KMS-11 (cell line): Measurements from ENCODE around the gene SHH.

ENCODE experiments used
- H2AFZ ChIP-seq: fragments of 200-600 bp; sonication (generic); 2 replicates; pipeline ENCODE4 v1.6.1; 2016; ENCODE audit warnings: antibody characterized with exemption, mixed run types, low read depth
- H3K27ac ChIP-seq: fragments of 200-600 bp; sonication (generic); 2 replicates; pipeline ENCODE4 v1.6.1; 2016; ENCODE audit warnings: mild to moderate bottlenecking, mixed run types
- H3K27me3 ChIP-seq: fragments of 200-600 bp; sonication (generic); 2 replicates; pipeline ENCODE4 v1.6.1; 2017; ENCODE audit warnings: mild to moderate bottlenecking, low read depth, mixed run types, moderate library complexity; ENCODE audit not compliant: insufficient read depth
- H3K36me3 ChIP-seq: fragments of 200-600 bp; sonication (generic); 2 replicates; pipeline ENCODE4 v1.6.1; 2017; ENCODE audit warnings: mild to moderate bottlenecking, mixed run types; ENCODE audit not compliant: insufficient read depth
- H3K4me1 ChIP-seq: fragments of 200-600 bp; sonication (generic); 2 replicates; pipeline ENCODE4 v1.6.1; 2016; ENCODE audit warnings: mild to moderate bottlenecking, low read depth, mixed run types; ENCODE audit not compliant: poor library complexity, severe bottlenecking
- H3K4me2 ChIP-seq: fragments of 200-600 bp; sonication (generic); 2 replicates; pipeline ENCODE4 v1.7.0; 2016; ENCODE audit warnings: mild to moderate bottlenecking, mixed run types
- H3K4me3 ChIP-seq: fragments of 200-600 bp; sonication (generic); IDR thresholded peaks from 2 replicates; pipeline ENCODE4 v1.6.1; 2017; ENCODE audit warnings: low read depth, low read length, mixed read lengths; ENCODE audit not compliant: insufficient read depth
- H3K79me2 ChIP-seq: fragments of 200-600 bp; sonication (generic); 2 replicates; pipeline ENCODE4 v1.6.1; 2016; ENCODE audit warnings: low read depth, mixed run types; ENCODE audit not compliant: insufficient read depth
- H3K9ac ChIP-seq: fragments of 200-600 bp; sonication (generic); 2 replicates; pipeline ENCODE4 v1.6.1; 2016; ENCODE audit warnings: mild to moderate bottlenecking, mixed run types
- H4K20me1 ChIP-seq: fragments of 200-600 bp; sonication (generic); 2 replicates; pipeline ENCODE4 v1.6.1; 2016; ENCODE audit warnings: mild to moderate bottlenecking, mixed run types; ENCODE audit not compliant: insufficient read depth
- CTCF ChIP-seq: fragments of 200-600 bp; sonication (generic); conservative IDR thresholded peaks from 2 replicates; pipeline ENCODE4 v1.6.1; 2017; ENCODE audit warnings: low read depth, mild to moderate bottlenecking, antibody characterized with exemption, low read length, moderate library complexity, mixed read lengths

The SHH gene

GRCh38 chr7:155832581-155832981 lies 20.3 kb upstream of the SHH start:
- no peak overlapping the region for H3K4me2 ChIP-seq
- H3K4me3 ChIP-seq, result no peak overlapping the region
- no peaks in the 10 kb centered on the region for H4K20me1 ChIP-seq
- TF ChIP-seq CTCF, result no peak
- no peaks in the 10 kb centered on the region for H3K36me3 ChIP-seq
- no peaks in the 10 kb centered on the region for H3K79me2 ChIP-seq
- no peak overlapping the region for H2AFZ ChIP-seq
- H3K4me1 ChIP-seq, result no peaks in the 10 kb centered on the region
- no peaks in the 10 kb centered on the region; the same call in 1 of the 2 replicates for H3K27me3 ChIP-seq
- H3K9ac ChIP-seq, result no peak overlapping the region
- H3K27ac ChIP-seq, result no peak overlapping the region

- TF ChIP-seq CTCF, result no peak
- Histone ChIP-seq H4K20me1 (no peaks in the 10 kb centered on the region), H3K27me3 (no peaks in the 10 kb centered on the region; the same call in 1 of the 2 replicates), H3K9ac (no peak overlapping the region), H3K4me3 (no peak overlapping the region), H3K27ac (no peak overlapping the region), H3K79me2 (no peaks in the 10 kb centered on the region), H2AFZ (no peak overlapping the region), H3K4me2 (no peak overlapping the region), H3K4me1 (no peaks in the 10 kb centered on the region), H3K36me3 (no peaks in the 10 kb centered on the region)
Observed at GRCh38 chr7:155831807-155832524, 19.7 kb upstream of the SHH start.

- Histone ChIP-seq H3K27me3 (no peaks in the 10 kb centered on the region; the same call in 1 of the 2 replicates), H3K4me3 (no peak overlapping the region)
Observed at GRCh38 chr7:155830961-155831806, 18.9 kb upstream of the SHH start.

More at GRCh38 chr7:155830961-155831806, 18.9 kb upstream of the SHH start:
- no peaks in the 10 kb centered on the region for H3K36me3 ChIP-seq
- TF ChIP-seq CTCF, result no peak
- H3K4me2 ChIP-seq, result no peak overlapping the region
- H4K20me1 ChIP-seq, result no peaks in the 10 kb centered on the region
- H3K27ac ChIP-seq, result no peak overlapping the region
- no peaks in the 10 kb centered on the region for H3K4me1 ChIP-seq
- H3K9ac ChIP-seq, result no peak overlapping the region
- no peak overlapping the region for H2AFZ ChIP-seq
- no peaks in the 10 kb centered on the region for H3K79me2 ChIP-seq
